Loucy (cell line): ENCODE measurements around the gene CDH12.

Experiments used
- H2AFZ ChIP-seq: fragments of 200-600 bp; sonication (generic); 2 replicates; pipeline ENCODE4 v1.6.0; 2016; ENCODE audit warnings: antibody characterized with exemption, mild to moderate bottlenecking, low read length, moderate library complexity
- H3F3A ChIP-seq: fragments of 200-600 bp; 2 replicates; pipeline ENCODE4 v1.6.0; 2016; ENCODE audit warnings: antibody characterized with exemption, low read depth, mild to moderate bottlenecking
- H3K27me3 ChIP-seq: fragments of 200-600 bp; sonication (generic); 2 replicates; pipeline ENCODE4 v1.6.1; 2014; ENCODE audit warnings: low read length, mild to moderate bottlenecking; ENCODE audit not compliant: insufficient read depth, poor library complexity, severe bottlenecking
- H3K36me3 ChIP-seq: fragments of 200-600 bp; sonication (generic); 2 replicates; pipeline ENCODE4 v1.6.1; 2016; ENCODE audit warnings: low read length; ENCODE audit not compliant: insufficient read depth
- H3K4me1 ChIP-seq: fragments of 200-600 bp; sonication (generic); 2 replicates; pipeline ENCODE4 v1.5.1; 2014; ENCODE audit warnings: low read length, mild to moderate bottlenecking; ENCODE audit not compliant: insufficient read depth, poor library complexity, severe bottlenecking
- H3K4me2 ChIP-seq: fragments of 200-600 bp; sonication (generic); 2 replicates; pipeline ENCODE4 v1.6.0; 2014; ENCODE audit warnings: antibody characterized with exemption, low read length, low read depth, mild to moderate bottlenecking; ENCODE audit not compliant: poor library complexity, severe bottlenecking
- H3K4me3 ChIP-seq: fragments of 200-600 bp; sonication (generic); 2 replicates; pipeline ENCODE4 v1.5.1; 2014; ENCODE audit warnings: low read length, mild to moderate bottlenecking, mixed read lengths; ENCODE audit not compliant: poor library complexity, severe bottlenecking
- H3K79me2 ChIP-seq: fragments of 200-600 bp; sonication (generic); 2 replicates; pipeline ENCODE4 v1.6.1; 2014; ENCODE audit warnings: low read length; ENCODE audit not compliant: insufficient read depth
- H3K9ac ChIP-seq: fragments of 200-600 bp; sonication (generic); 2 replicates; pipeline ENCODE4 v1.6.0; 2014; ENCODE audit warnings: mild to moderate bottlenecking, low read depth, low read length, moderate library complexity; ENCODE audit not compliant: poor library complexity, severe bottlenecking
- H3K9me2 ChIP-seq: fragments of 200-600 bp; sonication (generic); replicated peaks from 2 replicates; pipeline ENCODE4 v1.6.1; 2016; ENCODE audit warnings: low read depth, low read length, mixed read lengths
- H3K9me3 ChIP-seq: fragments of 200-600 bp; sonication (generic); 2 replicates; pipeline ENCODE4 v1.6.1; 2014; ENCODE audit warnings: mild to moderate bottlenecking, antibody characterized with exemption, low read length, low read depth; ENCODE audit not compliant: insufficient read depth
- H4K20me1 ChIP-seq: fragments of 200-600 bp; sonication (generic); 2 replicates; pipeline ENCODE4 v1.6.0; 2014; ENCODE audit warnings: antibody characterized with exemption, low read length, mild to moderate bottlenecking; ENCODE audit not compliant: insufficient read depth, poor library complexity, severe bottlenecking
- EZH2phosphoT487 ChIP-seq: fragments of 200-600 bp; IDR thresholded peaks from 2 replicates; pipeline ENCODE4 v1.6.1; 2018; ENCODE audit warnings: antibody characterized with exemption, mild to moderate bottlenecking, moderate library complexity, borderline replicate concordance
- TF ChIP-seq, protein P1 (sequence below): fragments of 200-600 bp; sonication (generic); conservative IDR thresholded peaks from 2 replicates; pipeline ENCODE4 v1.5.1; 2014; ENCODE audit warnings: mild to moderate bottlenecking, antibody characterized with exemption, low read length

Gene CDH12

DNA sequence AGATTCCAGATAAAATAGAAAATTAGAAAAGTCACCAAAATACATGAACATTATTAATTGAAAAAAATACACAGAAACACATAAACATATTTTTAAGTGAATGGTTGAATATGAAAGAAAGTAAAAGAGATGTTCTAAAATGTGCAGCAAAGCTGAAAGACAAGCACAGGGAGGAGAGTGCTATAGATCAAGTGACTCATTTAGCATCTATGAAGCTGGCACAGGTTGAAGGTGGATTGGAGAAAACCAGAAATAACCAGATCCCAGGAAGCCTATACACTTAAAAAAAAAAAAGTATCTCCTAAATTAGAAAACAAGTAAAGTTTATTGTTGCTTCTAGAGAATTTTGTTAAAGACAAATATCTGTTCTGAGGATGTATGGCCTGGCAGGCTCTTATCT is 338.9 kb downstream of the CDH12 start:
- Histone ChIP-seq H3K36me3 (no peaks in the 10 kb centered on the region), H3K9me3 (no peaks in the 10 kb centered on the region), H3K27me3 (no peaks in the 10 kb centered on the region), H3K4me2 (no peak overlapping the region), H3K79me2 (no peaks in the 10 kb centered on the region), H3F3A (no peaks in the 10 kb centered on the region), H2AFZ (no peak overlapping the region), H3K9ac (no peak overlapping the region), H3K4me3 (no peak overlapping the region), H3K4me1 (no peaks in the 10 kb centered on the region), H4K20me1 (no peaks in the 10 kb centered on the region), H3K9me2 (no peaks in the 10 kb centered on the region)
- no peak for TF ChIP-seq EZH2phosphoT487
- TF ChIP-seq, protein P1, sequence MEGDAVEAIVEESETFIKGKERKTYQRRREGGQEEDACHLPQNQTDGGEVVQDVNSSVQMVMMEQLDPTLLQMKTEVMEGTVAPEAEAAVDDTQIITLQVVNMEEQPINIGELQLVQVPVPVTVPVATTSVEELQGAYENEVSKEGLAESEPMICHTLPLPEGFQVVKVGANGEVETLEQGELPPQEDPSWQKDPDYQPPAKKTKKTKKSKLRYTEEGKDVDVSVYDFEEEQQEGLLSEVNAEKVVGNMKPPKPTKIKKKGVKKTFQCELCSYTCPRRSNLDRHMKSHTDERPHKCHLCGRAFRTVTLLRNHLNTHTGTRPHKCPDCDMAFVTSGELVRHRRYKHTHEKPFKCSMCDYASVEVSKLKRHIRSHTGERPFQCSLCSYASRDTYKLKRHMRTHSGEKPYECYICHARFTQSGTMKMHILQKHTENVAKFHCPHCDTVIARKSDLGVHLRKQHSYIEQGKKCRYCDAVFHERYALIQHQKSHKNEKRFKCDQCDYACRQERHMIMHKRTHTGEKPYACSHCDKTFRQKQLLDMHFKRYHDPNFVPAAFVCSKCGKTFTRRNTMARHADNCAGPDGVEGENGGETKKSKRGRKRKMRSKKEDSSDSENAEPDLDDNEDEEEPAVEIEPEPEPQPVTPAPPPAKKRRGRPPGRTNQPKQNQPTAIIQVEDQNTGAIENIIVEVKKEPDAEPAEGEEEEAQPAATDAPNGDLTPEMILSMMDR, result no peak

DNA sequence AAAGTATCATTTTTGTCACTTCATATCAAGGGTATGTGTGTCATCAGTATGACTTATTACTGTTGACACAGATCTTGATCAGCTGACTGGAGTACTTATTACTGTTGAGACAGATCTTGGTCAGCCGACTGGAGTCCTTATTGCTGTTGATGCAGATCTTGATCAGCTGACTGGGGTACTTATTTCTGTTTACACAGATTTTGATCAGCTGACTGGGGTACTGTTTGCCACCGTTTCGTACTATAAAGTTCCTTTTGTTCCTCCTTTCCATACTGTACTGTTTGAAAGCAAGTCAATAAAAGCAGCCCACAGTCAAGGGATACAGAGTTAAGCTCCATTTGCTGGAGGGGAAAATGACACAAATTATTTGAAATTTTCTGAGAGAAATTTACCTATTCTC is 347.3 kb downstream of the CDH12 start:
- Histone ChIP-seq H3K36me3 (no peaks in the 10 kb centered on the region), H3K79me2 (no peaks in the 10 kb centered on the region), H3K9ac (no peak overlapping the region), H3K4me3 (no peak overlapping the region), H3K27me3 (no peaks in the 10 kb centered on the region), H3K9me3 (no peaks in the 10 kb centered on the region), H3K4me2 (no peak overlapping the region), H3K9me2 (no peaks in the 10 kb centered on the region), H3F3A (no peaks in the 10 kb centered on the region), H3K4me1 (no peaks in the 10 kb centered on the region), H2AFZ (no peak overlapping the region), H4K20me1 (no peaks in the 10 kb centered on the region)
- no peak for TF ChIP-seq EZH2phosphoT487
- TF ChIP-seq, protein P1, result no peak

DNA sequence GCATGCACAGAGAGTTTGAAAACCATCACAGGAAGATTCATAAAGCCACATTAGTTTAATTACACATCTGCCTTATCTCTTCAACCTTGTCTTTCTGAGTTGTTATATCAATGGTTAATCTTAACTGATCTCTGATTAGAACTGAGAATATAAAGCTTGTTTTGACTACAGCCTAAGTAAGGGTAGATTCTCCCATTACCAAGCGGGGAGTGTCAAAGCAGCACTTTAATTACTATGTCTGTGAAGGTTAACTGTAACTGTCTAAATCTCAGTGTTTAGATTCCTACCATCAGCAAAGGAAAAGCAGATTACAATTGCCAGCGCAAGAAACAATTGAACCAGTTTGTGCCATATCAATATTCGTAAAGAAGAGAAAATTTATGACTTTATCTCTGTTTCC is 348.7 kb downstream of the CDH12 start:
- H3K27me3 ChIP-seq, result no peaks in the 10 kb centered on the region

More for the DNA sequence above, 348.7 kb downstream of the CDH12 start:
- H3K79me2 ChIP-seq, result no peaks in the 10 kb centered on the region
- H3K4me2 ChIP-seq, result no peak overlapping the region
- H3K36me3 ChIP-seq, result no peaks in the 10 kb centered on the region
- no peaks in the 10 kb centered on the region for H3K9me2 ChIP-seq
- H3K9ac ChIP-seq, result no peak overlapping the region
- no peaks in the 10 kb centered on the region for H3K9me3 ChIP-seq
- TF ChIP-seq EZH2phosphoT487, result no peak
- TF ChIP-seq, protein P1, result no peak
- no peaks in the 10 kb centered on the region for H3K4me1 ChIP-seq
- no peak overlapping the region for H3K4me3 ChIP-seq
- H3F3A ChIP-seq, result no peaks in the 10 kb centered on the region
- no peaks in the 10 kb centered on the region for H4K20me1 ChIP-seq
- H2AFZ ChIP-seq, result no peak overlapping the region
